ENCODE data around the gene AIMP2. TPM values are rescaled to one million over a fixed set of nuclear protein-coding genes. Genes with fewer than 3 reads are reported as not detected.
A peak's percentile ranks its signal among the peaks of the same experiment; 100 is the strongest.
"Not testable (repeated sequence)": the region's sequence is repeated elsewhere in the genome, so short reads cannot be mapped to it uniquely, and the experiment has no call there.

The AIMP2 gene
- total RNA-seq: 10 to 100 TPM; 39.3 to 41.7 TPM

DNA sequence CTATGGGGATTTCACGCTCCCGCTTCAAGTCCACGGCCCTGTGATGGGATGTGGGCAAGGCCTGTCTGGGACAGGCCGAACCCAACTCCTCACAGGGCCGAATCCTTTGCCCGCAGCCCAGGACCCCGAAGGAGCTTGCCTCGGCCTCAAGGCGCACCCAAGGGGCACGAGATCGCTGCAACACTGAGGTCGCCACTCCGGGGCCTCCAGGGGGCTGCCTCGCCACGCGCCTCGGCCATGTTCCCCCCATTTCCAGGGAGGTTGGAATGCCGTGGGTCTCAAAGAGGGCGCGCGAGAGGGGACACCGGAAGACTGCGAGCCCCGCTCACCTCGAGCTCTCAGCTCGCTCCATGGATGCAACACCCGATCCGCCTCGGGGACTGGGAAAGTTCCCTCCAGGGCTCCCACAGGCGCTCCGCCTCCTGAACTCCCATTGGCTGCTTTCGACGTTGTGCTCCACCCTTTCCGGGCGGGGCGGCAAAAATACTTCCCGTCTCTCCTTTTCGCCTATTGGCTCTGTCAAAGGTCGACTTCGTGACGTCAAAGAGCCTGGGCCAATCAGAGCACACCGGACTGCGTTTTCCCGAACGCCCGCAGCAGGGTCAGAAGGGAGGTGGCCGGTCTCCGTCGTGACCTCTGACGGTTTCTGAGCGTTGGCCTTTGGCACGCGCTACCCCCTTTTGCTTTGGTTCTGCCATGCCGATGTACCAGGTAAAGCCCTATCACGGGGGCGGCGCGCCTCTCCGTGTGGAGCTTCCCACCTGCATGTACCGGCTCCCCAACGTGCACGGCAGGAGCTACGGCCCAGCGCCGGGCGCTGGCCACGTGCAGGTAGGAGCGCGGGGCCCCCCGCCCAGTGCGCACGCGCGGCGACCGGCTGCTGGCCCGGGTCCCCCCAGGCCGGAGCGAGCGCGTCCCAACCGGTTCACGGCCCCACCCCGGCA is at the start of gene AIMP2, which contains the start of gene PMS2:
TSS of gene AIMP2 (plus strand) at position 605 of the 944 bp plus-strand sequence. CDS start at position 697, 92 bp downstream.
TSS of gene PMS2 (minus strand) at position 382 of the 944 bp plus-strand sequence. CDS start at position 352, 30 bp downstream.
- POLR2A ChIA-PET: interaction anchor here (0.5 to 1.6 kb wide), 6 partner anchors 9 to 97 kb away, joined by 3 to 8 read pairs (median 3); no protein-coding TSS in a partner anchor
- no peaks in the 10 kb centered on the region for H3K9me3 Mint-ChIP-seq (ENCODE audit: insufficient read depth)
- peak; percentile 99 for DNase-seq
- H3K4me3 Mint-ChIP-seq: peak within 1 kb of the TSS; percentile 89
- no peaks in the 10 kb centered on the region for H3K27me3 Mint-ChIP-seq (ENCODE audit: low read depth)
- CTCF ChIA-PET: interaction anchor here (1.0 to 2.8 kb wide), 6 partner anchors 11 to 341 kb away, joined by 3 to 14 read pairs (median 6); no protein-coding TSS in a partner anchor
- H3K27ac Mint-ChIP-seq: peak within 1 kb of the TSS; percentile 95
- peaks cover 38% of the 10 kb centered on the region for H3K4me1 Mint-ChIP-seq (ENCODE audit: low read depth)
- H3K36me3 Mint-ChIP-seq (ENCODE audit: low read depth): peaks cover 24% of the 10 kb centered on the region
- peak; percentile 92 for ATAC-seq

DNA sequence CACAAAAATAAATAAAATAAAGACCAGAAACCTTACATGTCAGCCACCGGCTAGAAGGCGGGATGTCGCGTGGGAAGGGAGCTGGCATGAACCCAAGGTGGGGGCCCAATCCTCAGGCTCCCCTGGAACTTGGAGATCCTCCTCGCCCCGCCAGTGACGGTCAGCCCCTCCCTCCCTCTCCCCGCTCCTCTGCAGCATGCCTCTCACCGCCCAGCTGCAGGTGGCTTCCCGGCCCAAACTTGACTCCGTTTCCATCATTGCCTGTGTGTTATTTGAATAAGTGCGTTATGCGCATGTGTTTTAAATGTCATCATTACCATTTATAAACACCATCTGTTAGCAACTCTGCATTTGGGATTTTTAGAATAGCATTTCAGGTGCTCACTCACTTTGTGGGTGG is 45.9 kb upstream of the AIMP2 start:
- H3K36me3 Mint-ChIP-seq (ENCODE audit: low read depth); H3K9me3 Mint-ChIP-seq (ENCODE audit: insufficient read depth); CTCF ChIA-PET; H3K27ac Mint-ChIP-seq; H3K4me1 Mint-ChIP-seq (ENCODE audit: low read depth); POLR2A ChIA-PET; H3K4me3 Mint-ChIP-seq; H3K27me3 Mint-ChIP-seq (ENCODE audit: low read depth); ATAC-seq; DNase-seq: not testable (repeated sequence)

- DNase-seq; H3K36me3 Mint-ChIP-seq (ENCODE audit: low read depth); ATAC-seq; H3K27ac Mint-ChIP-seq; H3K4me3 Mint-ChIP-seq; H3K9me3 Mint-ChIP-seq (ENCODE audit: insufficient read depth); CTCF ChIA-PET; H3K4me1 Mint-ChIP-seq (ENCODE audit: low read depth); H3K27me3 Mint-ChIP-seq (ENCODE audit: low read depth); POLR2A ChIA-PET: not testable (repeated sequence)
These were observed 45.3 kb upstream of the AIMP2 start for GRCh38 chr7:5963810-5964209.

- POLR2A ChIA-PET; H3K4me1 Mint-ChIP-seq (ENCODE audit: low read depth); H3K27me3 Mint-ChIP-seq (ENCODE audit: low read depth); H3K36me3 Mint-ChIP-seq (ENCODE audit: low read depth); H3K4me3 Mint-ChIP-seq; H3K27ac Mint-ChIP-seq; CTCF ChIA-PET; H3K9me3 Mint-ChIP-seq (ENCODE audit: insufficient read depth); ATAC-seq; DNase-seq: not testable (repeated sequence)
These were observed 38.6 kb upstream of the AIMP2 start, which contains the start of gene RSPH10B for GRCh38 chr7:5970347-5970911. TSS of gene RSPH10B (minus strand) at chr7:5970689. CDS start at chr7:5967116, 3,573 bp downstream.

GRCh38 chr7:5973580-5973979 is 35.5 kb upstream of the AIMP2 start:
- DNase-seq; H3K4me3 Mint-ChIP-seq; H3K27ac Mint-ChIP-seq; H3K9me3 Mint-ChIP-seq (ENCODE audit: insufficient read depth); CTCF ChIA-PET; H3K36me3 Mint-ChIP-seq (ENCODE audit: low read depth); H3K4me1 Mint-ChIP-seq (ENCODE audit: low read depth); H3K27me3 Mint-ChIP-seq (ENCODE audit: low read depth); ATAC-seq; POLR2A ChIA-PET: not testable (repeated sequence)

GRCh38 chr7:5979680-5980314 is 29.3 kb upstream of the AIMP2 start:
- H3K27ac Mint-ChIP-seq; ATAC-seq; H3K9me3 Mint-ChIP-seq (ENCODE audit: insufficient read depth); H3K4me1 Mint-ChIP-seq (ENCODE audit: low read depth); CTCF ChIA-PET; H3K27me3 Mint-ChIP-seq (ENCODE audit: low read depth); DNase-seq; POLR2A ChIA-PET; H3K4me3 Mint-ChIP-seq: not testable (repeated sequence)
- peaks cover 14% of the 10 kb centered on the region for H3K36me3 Mint-ChIP-seq (ENCODE audit: low read depth)

DNA sequence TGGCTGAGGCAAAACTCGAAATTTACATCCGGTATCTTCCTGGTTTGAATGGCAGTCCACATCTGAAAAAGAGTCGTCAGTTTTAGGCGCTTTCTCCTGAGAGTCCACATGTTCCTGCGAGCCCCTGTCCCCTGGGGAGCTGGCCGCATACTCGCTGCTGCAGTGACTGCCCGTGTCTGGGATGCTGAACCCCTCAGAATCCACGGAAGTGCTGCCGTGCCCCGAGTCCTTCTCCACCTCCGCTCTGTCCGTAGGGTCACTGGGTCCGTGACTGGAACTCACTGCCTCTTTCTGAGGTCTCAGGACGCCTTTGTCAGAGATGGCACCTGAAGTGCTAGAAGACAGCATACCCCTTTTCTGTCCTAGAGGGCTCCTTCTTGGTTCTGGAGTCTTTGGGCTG is 22.0 kb upstream of the AIMP2 start:
- H3K9me3 Mint-ChIP-seq (ENCODE audit: insufficient read depth); H3K4me3 Mint-ChIP-seq; CTCF ChIA-PET; ATAC-seq; DNase-seq; H3K27me3 Mint-ChIP-seq (ENCODE audit: low read depth); H3K27ac Mint-ChIP-seq; POLR2A ChIA-PET; H3K4me1 Mint-ChIP-seq (ENCODE audit: low read depth): not testable (repeated sequence)
- peaks cover 30% of the 10 kb centered on the region for H3K36me3 Mint-ChIP-seq (ENCODE audit: low read depth)

- Mint-ChIP-seq H3K9me3 (ENCODE audit: insufficient read depth) (no peaks in the 10 kb centered on the region), H3K4me1 (ENCODE audit: low read depth) (no peaks in the 10 kb centered on the region), H3K27me3 (ENCODE audit: low read depth) (no peaks in the 10 kb centered on the region), H3K27ac (no peak overlapping the region), H3K36me3 (ENCODE audit: low read depth) (peaks cover 37% of the 10 kb centered on the region), H3K4me3 (no peak overlapping the region)
- ChIA-PET POLR2A (no interaction called here), CTCF (interaction anchor here (0.6 to 2.1 kb wide), 15 partner anchors 11 to 437 kb away, joined by 3 to 18 read pairs (median 3); partner anchors contain the start of genes AIMP2 and PMS2)
- DNase-seq (peak; percentile 62), ATAC-seq (peak; percentile 65)
These were observed 11.8 kb upstream of the AIMP2 start for GRCh38 chr7:5997210-5997808.

DNA sequence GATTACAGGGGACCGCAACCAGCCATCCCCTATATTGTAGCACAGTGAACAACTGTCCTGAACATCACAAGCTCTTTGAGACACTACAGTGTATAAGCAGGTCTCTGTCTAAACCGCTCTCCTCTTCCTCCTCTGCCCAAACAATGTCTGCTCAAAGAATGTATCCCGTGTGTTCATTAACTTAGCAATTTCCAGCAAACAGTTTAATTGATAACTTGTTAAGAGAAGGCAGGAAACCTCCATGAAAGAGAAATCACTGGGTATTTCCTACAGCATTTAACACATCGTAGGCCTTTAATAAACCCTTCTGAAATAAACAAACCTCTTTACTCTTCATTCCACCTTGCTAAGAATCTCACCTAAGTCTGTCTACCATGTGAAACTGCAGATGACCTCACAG is 1.7 kb upstream of the AIMP2 start:
- POLR2A ChIA-PET: interaction anchor here (1.2 kb wide), 1 partner anchor 13 kb away, joined by 3 read pairs; no protein-coding TSS in a partner anchor
- Mint-ChIP-seq H3K4me1 (ENCODE audit: low read depth) (peaks cover 33% of the 10 kb centered on the region), H3K27ac (peak overlapping the region; percentile 67), H3K9me3 (ENCODE audit: insufficient read depth) (no peaks in the 10 kb centered on the region), H3K4me3 (peak overlapping the region; percentile 89), H3K36me3 (ENCODE audit: low read depth) (peaks cover 26% of the 10 kb centered on the region), H3K27me3 (ENCODE audit: low read depth) (no peaks in the 10 kb centered on the region)
- CTCF ChIA-PET: interaction anchor here (2.0 to 2.8 kb wide), 3 partner anchors 10 to 99 kb away, joined by 8 to 14 read pairs (median 9); no protein-coding TSS in a partner anchor
- ATAC-seq (no peak), DNase-seq (no peak)

DNA sequence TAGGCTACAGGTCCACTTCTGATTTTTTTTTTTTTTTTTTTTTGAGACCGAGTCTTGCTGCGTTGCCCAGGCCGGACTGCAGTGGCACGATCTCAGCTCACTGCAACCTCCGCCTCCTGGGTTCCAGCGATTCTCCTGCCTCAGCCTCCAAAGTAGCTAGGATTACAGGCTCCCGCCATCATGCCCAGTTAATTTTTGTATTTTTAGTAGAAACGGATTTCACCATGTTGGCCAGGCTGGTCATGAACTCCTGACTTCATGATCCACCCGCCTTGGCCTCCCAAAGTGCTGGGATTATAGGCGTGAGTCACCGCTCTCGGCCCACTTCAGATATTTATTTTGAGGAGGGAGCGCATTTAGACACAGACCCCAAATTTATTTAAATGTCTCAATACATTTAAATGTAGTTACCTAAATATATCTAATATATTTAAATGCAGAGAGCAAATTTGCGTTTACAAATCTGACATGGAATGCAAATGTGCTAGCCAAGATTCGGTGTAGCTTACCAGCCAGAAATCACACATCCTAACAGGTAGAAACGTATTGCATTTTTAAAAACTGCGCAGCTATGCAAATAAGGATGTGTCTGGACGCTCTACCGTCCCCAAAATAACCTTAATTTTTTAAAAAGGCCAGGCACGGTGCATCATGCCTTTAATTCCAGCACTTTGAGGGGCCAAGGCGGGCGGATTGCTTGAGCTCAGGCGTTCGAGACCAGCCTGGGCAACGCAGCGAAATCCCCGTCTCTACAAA is 1.1 kb upstream of the AIMP2 start:
- ChIA-PET CTCF (interaction anchor here (1.5 to 2.8 kb wide), 4 partner anchors 11 to 99 kb away, joined by 3 to 14 read pairs (median 8); no protein-coding TSS in a partner anchor), POLR2A (interaction anchor here (0.5 to 1.2 kb wide), 2 partner anchors 10 to 12 kb away, joined by 3 read pairs; no protein-coding TSS in a partner anchor)
- Mint-ChIP-seq H3K4me3 (peak overlapping the region; percentile 89), H3K36me3 (ENCODE audit: low read depth) (peaks cover 28% of the 10 kb centered on the region), H3K4me1 (ENCODE audit: low read depth) (peaks cover 38% of the 10 kb centered on the region)
- not testable (repeated sequence) for H3K27ac Mint-ChIP-seq; ATAC-seq; H3K9me3 Mint-ChIP-seq (ENCODE audit: insufficient read depth); DNase-seq; H3K27me3 Mint-ChIP-seq (ENCODE audit: low read depth)
